GM23248 (cell line): ENCODE data around the gene TBC1D2B.

Source experiments
- EZH2 ChIP-seq: fragments of 200-600 bp; sonication (generic); IDR thresholded peaks from 2 replicates; pipeline ENCODE4 v1.6.1; 2018; ENCODE audit warnings: antibody characterized with exemption, mild to moderate bottlenecking; ENCODE audit not compliant: insufficient read depth, poor library complexity, severe bottlenecking
- EZH2phosphoT487 ChIP-seq: fragments of 200-600 bp; sonication (generic); IDR thresholded peaks from 2 replicates; pipeline ENCODE4 v1.6.1; 2018; ENCODE audit warnings: antibody characterized with exemption, moderate library complexity, mild to moderate bottlenecking, low read depth; ENCODE audit not compliant: insufficient read depth

DNA sequence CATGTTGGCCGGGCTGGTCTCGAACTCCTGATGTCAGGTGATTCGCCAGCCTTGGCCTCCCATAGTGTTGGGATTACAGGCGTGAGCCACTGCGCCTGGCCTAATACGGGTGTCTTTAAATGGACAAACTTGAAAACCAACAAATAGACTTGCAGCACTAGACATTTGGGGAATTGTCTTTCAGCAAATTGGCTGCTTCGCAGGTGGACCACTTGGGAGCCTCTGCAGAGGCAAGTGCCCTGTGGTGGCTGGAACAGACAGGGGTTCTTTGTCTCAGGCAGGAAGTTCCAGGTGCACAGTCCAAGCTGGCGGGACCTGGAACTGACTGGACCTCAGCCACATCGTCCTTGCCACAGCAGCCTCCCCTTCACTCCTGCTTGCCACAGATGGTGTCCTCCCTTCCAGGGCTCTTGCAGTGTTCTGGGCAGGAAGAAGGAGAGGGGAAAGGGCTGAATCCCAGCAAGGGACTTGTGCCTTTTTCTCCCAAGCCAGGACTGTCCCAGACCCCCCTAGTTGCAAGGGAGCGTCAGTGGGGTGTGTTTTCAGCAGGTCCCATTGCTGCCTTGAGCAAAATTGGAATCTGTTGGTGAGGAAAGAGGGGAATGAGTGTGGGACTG lies 94.3 kb downstream of the TBC1D2B start:
- TF ChIP-seq EZH2, result no peak
- no peak for TF ChIP-seq EZH2phosphoT487
